Kidney epithelial cell (primary cell): Measurements from ENCODE around the gene GPATCH8. TPM values are rescaled to one million over a fixed set of nuclear protein-coding genes. Genes with fewer than 3 reads are reported as not detected.
A peak's percentile ranks its signal among the peaks of the same experiment; 100 is the strongest.

Source experiments
- DNase-seq: peaks from one replicate; pipeline ENCODE4 v3.0.0-alpha.2; 2010; ENCODE audit warnings: low read depth
- H3K27me3 ChIP-seq: 2 replicates; pipeline ENCODE4 v1.6.0; 2011; ENCODE audit warnings: low read length; ENCODE audit not compliant: control insufficient read depth, insufficient read depth
- H3K36me3 ChIP-seq: 2 replicates; pipeline ENCODE4 v1.5.1; 2011; ENCODE audit warnings: low read length; ENCODE audit not compliant: control insufficient read depth, insufficient read depth
- H3K4me3 ChIP-seq: 2 replicates; pipeline ENCODE4 v1.5.1; 2011; ENCODE audit warnings: low read depth, mild to moderate bottlenecking, control low read depth, low read length
- total RNA-seq: library from RNA; depleted of rRNA; stranded (reverse); fragments of >200 nt; gene quantifications from 2 replicates; pipeline ENCODE4 v1.2.3, GENCODE V29; 2015
- TF ChIP-seq, protein P1 (sequence below): IDR thresholded peaks from 2 replicates; pipeline ENCODE4 v1.5.1; 2011; ENCODE audit warnings: mild to moderate bottlenecking, moderate library complexity, low read length, control low read depth, inconsistent platforms; ENCODE audit not compliant: insufficient read depth, poor library complexity, severe bottlenecking

GPATCH8 gene
- total RNA-seq, 1 donor from 2014 or later = 34.9 TPM

GRCh38 chr17:44502598-44503146, 534 bp downstream of the GPATCH8 start:
- TF ChIP-seq, protein P1, sequence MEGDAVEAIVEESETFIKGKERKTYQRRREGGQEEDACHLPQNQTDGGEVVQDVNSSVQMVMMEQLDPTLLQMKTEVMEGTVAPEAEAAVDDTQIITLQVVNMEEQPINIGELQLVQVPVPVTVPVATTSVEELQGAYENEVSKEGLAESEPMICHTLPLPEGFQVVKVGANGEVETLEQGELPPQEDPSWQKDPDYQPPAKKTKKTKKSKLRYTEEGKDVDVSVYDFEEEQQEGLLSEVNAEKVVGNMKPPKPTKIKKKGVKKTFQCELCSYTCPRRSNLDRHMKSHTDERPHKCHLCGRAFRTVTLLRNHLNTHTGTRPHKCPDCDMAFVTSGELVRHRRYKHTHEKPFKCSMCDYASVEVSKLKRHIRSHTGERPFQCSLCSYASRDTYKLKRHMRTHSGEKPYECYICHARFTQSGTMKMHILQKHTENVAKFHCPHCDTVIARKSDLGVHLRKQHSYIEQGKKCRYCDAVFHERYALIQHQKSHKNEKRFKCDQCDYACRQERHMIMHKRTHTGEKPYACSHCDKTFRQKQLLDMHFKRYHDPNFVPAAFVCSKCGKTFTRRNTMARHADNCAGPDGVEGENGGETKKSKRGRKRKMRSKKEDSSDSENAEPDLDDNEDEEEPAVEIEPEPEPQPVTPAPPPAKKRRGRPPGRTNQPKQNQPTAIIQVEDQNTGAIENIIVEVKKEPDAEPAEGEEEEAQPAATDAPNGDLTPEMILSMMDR = no peak
- Histone ChIP-seq H3K4me3 (peak overlapping the region; percentile 71), H3K27me3 (no peaks in the 10 kb centered on the region), H3K36me3 (no peaks in the 10 kb centered on the region)
- no peak for DNase-seq

DNA sequence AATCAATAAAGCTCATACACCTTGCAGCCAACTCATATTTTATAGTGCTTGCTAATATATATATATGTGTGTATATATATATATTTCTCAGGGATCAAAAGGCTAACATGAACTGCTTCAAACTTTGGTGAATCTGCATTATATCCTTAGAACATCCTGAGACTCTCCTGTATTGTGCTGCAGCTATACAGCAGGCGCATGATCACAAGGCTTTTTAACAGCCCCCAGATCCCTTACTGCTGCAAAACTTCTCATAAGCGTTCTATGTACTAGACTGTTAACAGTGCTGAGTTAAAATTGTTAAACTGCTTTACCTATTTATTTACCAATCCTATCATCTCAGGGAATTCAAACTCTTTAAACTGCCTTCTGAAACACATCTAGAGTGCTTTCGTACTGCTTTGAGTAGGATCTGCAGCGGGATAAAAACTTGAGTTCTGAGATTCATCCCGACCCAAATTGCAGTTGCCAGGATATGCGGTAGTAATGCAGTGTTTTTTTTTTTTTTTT, 1.3 kb downstream of the GPATCH8 start:
- DNase-seq = no peak

DNA sequence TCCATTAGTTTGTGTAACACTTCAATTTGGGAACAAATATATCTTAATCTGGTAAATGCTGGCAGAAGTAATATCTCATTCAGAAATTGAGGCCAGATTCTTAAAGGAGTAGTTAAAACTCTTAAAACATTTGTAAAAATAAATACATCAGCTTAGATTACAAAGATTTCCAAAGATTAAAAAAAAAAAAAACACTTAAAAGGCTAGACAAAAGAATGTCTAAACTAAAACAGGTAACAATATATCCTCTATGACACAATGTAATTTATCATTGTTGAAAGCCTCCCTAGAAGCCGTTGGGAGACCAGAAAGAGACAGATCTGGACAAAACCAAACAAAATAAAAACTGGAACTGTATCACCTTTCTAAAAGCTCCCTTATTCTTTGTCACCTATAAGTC, 3.5 kb downstream of the GPATCH8 start:
- Histone ChIP-seq H3K36me3 (no peaks in the 10 kb centered on the region), H3K4me3 (no peak overlapping the region), H3K27me3 (no peaks in the 10 kb centered on the region)
- DNase-seq = no peak
- TF ChIP-seq, protein P1 = no peak

More for the DNA sequence above, 1.3 kb downstream of the GPATCH8 start:
- TF ChIP-seq, protein P1 = no peak
- Histone ChIP-seq H3K4me3 (peak overlapping the region; percentile 71), H3K27me3 (no peaks in the 10 kb centered on the region), H3K36me3 (no peaks in the 10 kb centered on the region)

GRCh38 chr17:44496815-44497214, 6.4 kb downstream of the GPATCH8 start:
- no peak for DNase-seq
- H3K27me3 ChIP-seq = no peaks in the 10 kb centered on the region
- H3K4me3 ChIP-seq = no peak overlapping the region
- TF ChIP-seq, protein P1 = no peak
- H3K36me3 ChIP-seq = no peaks in the 10 kb centered on the region

DNA sequence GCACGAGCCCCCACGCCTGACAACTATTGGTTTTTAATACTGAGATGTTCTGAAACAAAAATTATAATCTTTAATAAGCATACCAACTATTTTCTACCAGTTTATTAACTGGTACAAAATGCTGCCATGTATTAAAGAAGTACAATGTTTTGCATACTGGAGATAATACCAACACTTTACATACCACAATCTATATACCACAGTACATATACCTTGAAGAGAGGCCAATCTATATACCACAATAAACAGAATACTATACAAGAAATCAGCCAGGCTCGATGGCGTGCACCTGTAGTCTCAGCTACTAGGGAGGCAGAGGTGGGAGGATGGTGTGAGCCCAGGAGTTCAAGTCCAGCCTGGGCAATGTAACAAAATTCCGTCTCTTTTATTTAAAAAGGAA, 9.9 kb downstream of the GPATCH8 start:
- TF ChIP-seq, protein P1 = no peak
- H3K4me3 ChIP-seq = no peak overlapping the region
- H3K36me3 ChIP-seq = no peaks in the 10 kb centered on the region
- H3K27me3 ChIP-seq = no peaks in the 10 kb centered on the region
- DNase-seq = no peak

DNA sequence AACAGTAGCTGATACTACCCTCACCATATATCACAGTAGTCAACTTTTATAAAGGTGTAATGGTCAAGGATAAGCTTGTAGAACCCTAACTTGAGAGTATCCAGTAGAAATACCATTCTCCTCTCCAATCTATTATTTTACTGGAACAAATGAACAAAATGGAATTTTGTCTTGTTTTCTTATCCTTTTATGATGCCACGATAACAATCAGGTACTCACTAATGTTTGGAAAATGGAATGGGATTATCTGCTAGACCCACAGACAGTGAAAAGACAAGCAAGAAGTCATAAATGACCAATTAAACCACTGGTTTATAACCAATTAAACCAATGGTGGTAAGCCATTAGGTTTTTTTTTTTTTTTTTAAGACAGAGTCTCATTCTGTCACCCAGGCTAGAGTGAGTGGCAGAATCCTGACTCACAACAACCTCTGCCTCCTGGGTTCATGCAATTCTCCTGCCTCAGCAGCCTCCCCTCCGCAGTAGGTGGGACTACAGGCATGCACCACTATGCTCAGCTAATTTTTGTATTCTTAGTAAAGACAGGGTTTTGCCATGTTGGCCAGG, 10.4 kb downstream of the GPATCH8 start:
- H3K36me3 ChIP-seq = no peaks in the 10 kb centered on the region
- DNase-seq = no peak
- no peak overlapping the region for H3K4me3 ChIP-seq
- TF ChIP-seq, protein P1 = no peak
- H3K27me3 ChIP-seq = no peaks in the 10 kb centered on the region
